22Rv1 (cell line): ENCODE results near the gene NBEA.

Source experiments
- CTCF ChIP-seq: fragments of 450-650 bp; IDR thresholded peaks from 2 replicates; pipeline ENCODE4 v1.5.1; 2017; ENCODE audit warnings: mild to moderate bottlenecking
- ZFX ChIP-seq: fragments of 450-650 bp; IDR thresholded peaks from 2 replicates; pipeline ENCODE4 v1.6.1; 2017; ENCODE audit warnings: antibody characterized with exemption, borderline replicate concordance

GRCh38 chr13:35472323-35472881, 530.3 kb downstream of the NBEA start:
- no peak for TF ChIP-seq CTCF
- no peak for TF ChIP-seq ZFX
